ENCODE data around the gene CROCC2.

CROCC2 gene

GRCh38 chr2:240876035-240876474 is 30.1 kb upstream of the CROCC2 start:
- no peak for DNase-seq

GRCh38 chr2:240876475-240877251 is 29.5 kb upstream of the CROCC2 start:
- DNase-seq, result no peak

DNA sequence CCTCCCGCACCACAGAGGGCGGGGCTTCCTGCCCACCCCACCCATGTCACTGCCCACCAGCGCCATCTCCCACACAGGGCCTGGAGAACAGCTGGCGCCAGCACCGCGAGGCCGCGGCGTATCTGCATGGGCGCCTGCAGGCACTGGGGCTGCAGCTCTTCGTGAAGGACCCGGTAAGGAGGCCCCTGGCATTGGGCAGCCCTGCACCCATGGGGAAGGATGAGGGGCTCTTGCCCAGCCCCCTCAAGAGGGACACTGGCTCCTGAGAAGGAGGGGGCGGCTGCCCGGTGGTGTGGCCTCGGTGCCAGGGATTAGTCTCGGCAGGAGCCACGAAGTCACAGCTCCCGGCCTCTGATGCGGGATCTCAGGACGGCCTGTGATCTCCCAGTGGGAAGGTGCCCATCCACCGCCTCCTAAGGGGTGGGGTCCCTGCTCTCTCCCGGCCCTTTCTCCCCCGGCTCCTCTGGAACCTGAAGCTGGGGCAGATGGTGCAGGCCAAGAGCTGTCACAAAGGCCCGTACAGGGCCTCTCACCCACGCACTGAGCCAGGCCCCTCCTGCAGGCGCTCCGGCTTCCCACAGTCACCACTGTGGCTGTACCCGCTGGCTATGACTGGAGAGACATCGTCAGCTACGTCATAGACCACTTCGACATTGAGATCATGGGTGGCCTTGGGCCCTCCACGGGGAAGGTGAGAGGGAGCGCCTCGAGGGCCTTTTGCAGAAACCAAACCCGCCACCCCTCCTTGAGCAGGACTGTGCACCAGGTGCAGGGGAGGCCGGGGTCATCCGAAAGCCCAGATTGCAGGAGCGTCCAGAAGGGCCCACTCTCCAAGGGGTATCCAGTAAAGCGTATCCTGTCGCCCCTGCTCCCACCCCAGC is 28.4 kb upstream of the CROCC2 start:
- DNase-seq, result no peak

GRCh38 chr2:240878341-240878936 is 27.7 kb upstream of the CROCC2 start:
- no peak for DNase-seq

GRCh38 chr2:240879105-240879504 is 27.0 kb upstream of the CROCC2 start:
- DNase-seq, result no peak

DNA sequence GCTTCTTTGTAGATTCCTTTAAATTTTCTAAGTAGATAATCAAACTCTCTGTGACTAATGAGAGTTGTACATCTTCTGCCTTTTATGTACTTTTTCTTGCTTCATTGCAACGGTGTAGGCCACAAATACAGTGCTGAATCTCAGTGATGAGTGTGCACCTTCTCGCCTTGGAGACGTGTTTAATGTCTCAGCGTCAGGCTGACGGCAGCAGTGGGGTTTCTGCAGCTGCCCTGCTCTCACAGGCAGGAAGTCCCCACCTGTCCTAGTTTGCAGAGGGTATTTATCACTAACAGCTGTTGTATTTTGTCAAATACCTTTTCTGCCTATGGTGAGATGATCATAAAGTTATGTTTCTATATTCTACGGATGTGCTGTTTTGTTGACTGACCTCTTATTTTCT is 24.2 kb upstream of the CROCC2 start:
- DNase-seq, result no peak

DNA sequence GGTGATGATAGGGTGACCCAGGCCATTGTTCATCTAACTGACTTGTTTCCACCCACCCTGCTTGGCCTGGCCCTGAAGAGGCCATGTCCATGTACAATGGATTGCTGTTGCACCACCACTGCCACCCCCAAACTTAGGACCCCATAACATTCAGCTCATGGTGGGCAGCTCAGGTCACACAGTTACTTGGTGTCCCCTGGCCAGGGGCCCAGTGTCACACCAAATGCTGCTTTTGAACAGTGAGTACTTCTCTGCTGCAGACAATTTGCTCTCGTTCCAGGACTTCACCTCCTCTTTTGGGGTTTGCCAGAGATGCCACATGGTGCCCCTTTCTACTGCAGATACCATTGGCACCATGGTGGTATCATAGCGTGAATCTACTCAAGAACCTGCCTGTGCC is 21.9 kb upstream of the CROCC2 start:
- no peak for DNase-seq

GRCh38 chr2:240884745-240885144 is 21.4 kb upstream of the CROCC2 start:
- DNase-seq, result no peak

GRCh38 chr2:240885566-240885965 is 20.6 kb upstream of the CROCC2 start:
- DNase-seq, result no peak

DNA sequence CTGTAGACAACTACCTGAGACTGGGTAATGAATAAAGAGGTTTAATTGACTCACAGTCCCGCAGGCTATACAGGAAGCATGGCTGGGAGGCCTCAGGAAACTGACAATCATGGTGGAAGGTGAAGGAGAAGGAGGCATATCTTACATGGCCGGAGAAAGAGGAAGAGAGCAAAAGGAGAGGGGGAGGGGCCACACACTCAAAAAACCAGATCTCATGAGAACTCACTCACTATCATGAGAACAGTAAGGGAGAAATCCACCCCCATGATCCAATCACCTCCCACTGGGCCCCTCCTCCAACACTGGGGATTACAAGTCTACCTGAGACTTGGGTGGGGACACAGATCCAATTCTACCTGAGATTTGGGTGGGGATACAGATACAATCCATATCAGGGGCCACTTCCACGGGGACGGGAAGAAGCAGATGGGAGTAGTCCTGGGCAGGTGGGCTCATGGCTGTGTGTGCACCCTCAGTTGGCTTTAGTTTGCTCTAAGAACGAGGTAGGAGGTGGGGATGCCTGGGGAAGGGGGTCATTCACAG is 20.0 kb upstream of the CROCC2 start:
- no peak for DNase-seq

DNA sequence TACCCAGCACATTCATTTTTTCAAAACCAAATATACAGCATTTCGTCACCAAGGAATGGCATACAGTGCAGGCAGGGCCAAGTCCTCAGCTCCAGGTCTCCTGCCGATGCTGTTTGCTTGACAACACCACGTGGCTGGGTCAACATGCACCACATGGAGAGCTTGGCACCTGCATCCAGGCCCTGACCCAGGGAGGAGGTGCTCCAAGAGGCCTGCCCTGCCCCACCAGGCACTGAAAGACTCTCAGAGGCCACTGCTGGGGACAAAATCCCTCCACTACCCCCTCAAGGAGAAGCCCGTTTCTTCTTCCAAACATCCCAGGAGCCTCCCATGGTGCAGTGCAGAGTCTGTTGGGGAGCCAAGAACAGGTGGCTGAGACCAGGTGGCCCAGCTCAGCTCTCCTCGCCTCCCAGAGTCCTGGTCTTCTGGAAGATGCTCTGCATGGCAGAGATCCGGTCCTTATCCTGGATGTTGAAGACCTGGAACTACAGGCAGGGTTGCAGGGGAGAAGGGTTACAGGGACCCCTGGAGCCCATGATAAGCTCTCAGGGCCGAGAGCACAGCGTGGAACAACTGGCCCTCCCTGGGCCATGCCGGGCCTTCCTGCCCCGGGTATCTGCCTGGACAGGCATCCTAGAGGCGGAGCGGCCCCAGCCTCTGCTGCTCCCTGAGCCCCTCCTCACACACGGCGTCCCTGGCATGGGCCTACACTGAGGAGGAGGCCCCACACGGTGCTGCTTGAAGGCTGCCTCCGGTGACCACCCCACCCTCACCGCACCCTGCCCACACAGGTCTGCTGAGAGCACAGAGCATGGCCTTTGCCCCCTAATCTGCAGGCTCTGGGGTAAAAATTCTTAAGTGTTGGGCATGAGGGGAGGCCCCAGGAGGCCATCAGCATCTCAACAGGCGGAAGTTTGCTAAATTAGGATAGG is 19.2 kb upstream of the CROCC2 start:
- DNase-seq, result no peak

DNA sequence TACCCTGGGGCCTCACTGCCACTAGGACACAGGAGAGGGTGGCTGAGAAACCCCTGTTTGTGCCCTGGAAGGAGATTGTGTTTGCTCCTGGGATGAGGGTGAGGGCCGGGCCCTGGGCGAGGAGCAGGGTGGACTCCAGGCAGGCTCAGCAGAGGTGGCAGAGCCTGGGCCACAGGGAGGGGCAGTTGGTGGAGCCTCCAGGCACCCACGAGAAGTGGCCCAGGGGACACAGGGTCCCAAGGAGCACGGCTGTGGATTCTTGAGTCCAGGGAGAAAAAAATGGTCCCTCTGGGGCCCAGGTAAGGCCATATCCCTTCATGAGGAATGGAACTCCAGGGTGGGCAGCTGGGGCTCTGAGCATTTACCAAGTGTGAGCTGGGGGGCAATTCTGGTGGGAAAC is 18.5 kb upstream of the CROCC2 start:
- no peak for DNase-seq

DNA sequence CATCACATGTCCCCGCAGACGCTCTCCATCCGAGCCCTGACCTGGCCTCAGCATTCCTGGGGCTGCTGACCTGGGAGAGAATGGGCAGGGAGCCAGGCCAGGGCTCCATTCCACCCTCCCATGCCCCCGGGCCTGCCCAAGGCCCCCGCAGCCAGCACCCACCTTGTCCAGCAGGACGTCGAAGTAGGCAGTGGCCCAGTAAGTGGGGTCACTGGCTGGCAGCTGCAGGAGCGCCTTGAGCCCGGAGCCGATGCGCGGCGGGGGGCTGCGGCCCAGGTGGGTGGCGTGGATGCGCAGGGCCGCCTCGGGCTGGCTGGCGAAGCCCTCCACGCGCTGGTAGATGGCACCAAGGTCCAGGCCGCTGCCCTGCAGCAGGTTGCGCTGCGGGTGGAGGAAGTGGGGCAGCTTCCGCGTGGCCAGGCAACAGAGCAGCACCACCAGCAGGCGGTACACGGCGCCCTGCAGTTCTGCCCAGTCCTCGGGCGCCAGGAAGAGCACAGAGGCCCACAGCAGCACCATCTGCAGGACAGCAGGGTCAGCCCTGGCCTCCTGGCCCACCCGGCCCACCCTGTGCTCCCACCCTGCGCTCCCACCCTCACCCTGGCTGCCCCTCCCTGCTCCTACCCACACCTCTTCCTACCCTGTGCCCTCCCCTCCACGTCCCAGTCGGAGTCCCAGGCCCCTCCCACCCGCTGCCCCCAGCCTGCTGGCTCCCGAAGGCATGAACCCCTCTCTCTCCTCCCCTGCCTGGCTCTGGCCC is 17.8 kb upstream of the CROCC2 start:
- no peak for DNase-seq

DNA sequence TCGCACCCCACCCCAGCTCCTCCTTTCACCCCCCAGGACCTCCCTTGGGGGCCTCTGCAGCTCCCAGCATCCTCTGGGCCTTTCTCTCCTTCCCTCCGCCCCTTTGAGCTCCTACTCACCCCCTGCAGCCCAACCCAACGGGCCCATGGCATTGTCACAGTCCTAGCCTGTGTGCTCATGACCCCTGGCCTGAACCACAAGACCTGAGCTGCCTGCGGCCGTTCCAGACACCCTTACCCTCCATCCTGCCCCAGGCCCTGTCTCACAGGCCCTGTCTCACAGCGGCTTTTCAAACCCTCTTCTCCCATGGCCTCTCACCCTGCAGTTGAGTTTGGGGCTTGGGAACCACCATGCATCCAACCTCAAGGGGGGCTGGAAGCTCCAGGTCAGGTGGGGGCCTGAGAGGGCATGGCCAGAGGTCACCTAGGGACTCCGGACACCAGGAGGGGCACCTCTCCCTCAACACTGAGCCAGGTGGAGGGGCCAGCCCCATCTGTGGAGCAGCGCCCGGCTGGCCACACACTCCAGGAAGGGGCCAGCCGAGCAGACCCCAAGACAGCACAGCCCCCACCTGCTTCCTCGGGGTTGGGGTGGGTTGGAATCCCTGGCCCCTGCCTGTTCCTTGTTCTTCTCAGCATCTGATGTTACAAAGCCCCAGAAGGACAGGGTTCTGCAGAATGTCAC is 17.1 kb upstream of the CROCC2 start:
- DNase-seq, result no peak

GRCh38 chr2:240889601-240890560 is 16.3 kb upstream of the CROCC2 start:
- DNase-seq, result no peak

DNA sequence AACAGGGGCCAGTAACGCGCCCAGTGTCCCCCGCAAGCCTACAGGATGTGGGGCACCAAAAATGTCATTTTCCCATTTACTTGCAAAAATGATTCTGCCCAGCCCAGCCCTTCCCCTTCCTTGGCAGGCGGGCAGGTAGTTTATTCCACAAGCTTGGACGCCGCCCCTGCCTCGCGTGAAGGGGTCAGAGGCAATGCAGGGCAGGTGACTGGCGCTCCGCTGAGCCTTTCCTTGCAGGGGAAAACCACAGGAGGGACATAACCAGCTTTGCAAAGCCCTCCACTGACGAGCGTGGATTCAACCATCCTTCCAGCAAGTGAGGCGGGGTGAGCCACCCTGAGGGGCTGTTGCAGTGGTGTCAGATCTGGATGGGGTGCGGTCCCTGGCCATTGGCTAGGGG is 15.4 kb upstream of the CROCC2 start:
- no peak for DNase-seq

DNA sequence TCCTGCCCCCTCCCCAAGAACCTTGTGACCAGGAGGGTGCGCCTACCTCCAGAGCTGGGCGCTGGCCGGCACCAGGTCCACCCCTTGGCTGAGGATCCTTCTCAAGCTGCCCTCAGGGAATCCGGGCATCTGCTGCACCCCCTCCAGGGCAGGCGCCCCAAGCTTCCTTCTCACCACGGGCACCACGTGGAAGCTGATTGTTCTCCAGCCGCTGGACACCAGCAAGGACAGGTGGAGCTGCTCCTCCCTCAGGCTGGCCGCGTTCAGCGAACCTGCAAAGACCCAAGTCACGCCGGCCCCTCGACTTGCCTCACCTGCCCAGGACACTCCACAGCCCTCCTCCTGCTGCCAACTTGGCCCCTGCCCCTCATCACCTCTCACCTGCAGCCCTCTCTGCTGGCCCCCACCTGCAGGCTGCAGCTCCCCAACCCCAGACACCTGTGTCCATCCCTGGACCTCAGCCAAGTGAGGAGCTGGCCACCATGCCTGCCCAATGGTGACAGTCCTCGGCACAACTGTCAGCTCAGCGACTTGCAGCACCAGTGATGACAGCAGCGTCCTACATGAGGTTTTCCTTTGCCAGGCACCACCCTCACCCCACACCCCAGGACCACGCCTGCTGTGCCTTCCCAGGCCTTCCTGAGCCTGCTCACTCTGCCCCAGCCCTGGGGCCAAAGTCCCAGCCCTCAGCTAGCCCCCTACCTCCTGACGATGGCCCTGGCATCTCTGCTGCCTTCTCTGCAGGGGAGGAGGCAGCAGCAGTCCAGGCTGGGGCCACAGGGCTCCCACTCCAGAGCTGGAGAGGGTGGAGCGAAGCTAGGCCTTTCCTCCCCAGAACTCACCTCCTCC is 14.4 kb upstream of the CROCC2 start:
- no peak for DNase-seq

- DNase-seq, result no peak
Observed at GRCh38 chr2:240892356-240892755, 13.8 kb upstream of the CROCC2 start.

DNA sequence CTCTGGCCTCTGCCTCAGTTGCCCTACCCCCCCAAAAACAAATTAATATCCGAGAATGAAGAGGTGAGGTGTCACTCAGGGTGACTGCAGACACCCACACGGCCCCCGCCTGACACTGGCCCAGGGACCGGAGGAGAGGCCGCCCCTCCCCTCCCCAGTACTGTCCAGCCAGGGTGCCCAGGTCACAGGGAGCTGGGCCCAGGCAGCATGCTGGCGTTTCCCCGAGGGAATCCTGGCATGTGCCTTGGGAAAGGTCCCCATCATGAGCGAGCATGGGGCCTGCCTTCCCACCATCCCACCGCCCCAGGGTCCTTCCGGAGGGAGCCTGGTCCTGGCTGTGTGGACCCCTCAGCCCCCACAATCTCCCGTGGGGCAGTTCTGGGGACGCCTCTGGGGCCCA is 13.2 kb upstream of the CROCC2 start:
- DNase-seq, result no peak
